H1 (cell line): ENCODE data around the gene TMEM54. TPM values are rescaled to one million over a fixed set of nuclear protein-coding genes. Genes with fewer than 3 reads are reported as not detected.

Experiments used
- CTCF ChIA-PET: fragments of 300-600 bp; sonication (Branson Sonifier 250); formaldehyde crosslinking; loops from one replicate; lab custom pipeline; 2021; ENCODE audit not compliant: partially characterized antibody; lab: Charles Lee
- POLR2A ChIA-PET: fragments of 300-600 bp; sonication (Branson Sonifier 250); formaldehyde crosslinking; loops from one replicate; lab custom pipeline; 2021; ENCODE audit warnings: inconsistent platforms; ENCODE audit not compliant: partially characterized antibody; lab: Charles Lee
- DNase-seq, 2 experiments: peaks; one replicate each; pipeline versions ENCODE4 v3.0.0 to v3.0.0-alpha.2; 2010 to 2022; ENCODE audit warnings: low spot score in 2 of 2, low read depth in 1 of 2, mixed read lengths in 1 of 2
- FAIRE-seq: peaks from 2 replicates; lab custom pipeline; 2011; peaks lifted over from hg19 to GRCh38; lab: Jason Lieb, UNC
- H2AFZ ChIP-seq: 2 replicates; pipeline ENCODE4 v1.8.1; 2012; ENCODE audit warnings: low read length, inconsistent platforms
- H2AK5ac ChIP-seq: 2 replicates; pipeline ENCODE4 v1.6.1; 2013; ENCODE audit warnings: low read depth, low read length
- H2BK120ac ChIP-seq: replicated peaks from 2 replicates; pipeline ENCODE3; 2013; ENCODE audit warnings: low read depth, low read length, inconsistent platforms
- H2BK12ac ChIP-seq: 2 replicates; pipeline ENCODE4 v1.6.1; 2013; ENCODE audit warnings: low read depth, low read length
- H2BK15ac ChIP-seq: 2 replicates; pipeline ENCODE4 v1.6.1; 2013; ENCODE audit warnings: low read length
- H2BK20ac ChIP-seq: 2 replicates; pipeline ENCODE4 v1.6.1; 2013; ENCODE audit warnings: low read length
- H2BK5ac ChIP-seq: 2 replicates; pipeline ENCODE4 v1.6.1; 2013; ENCODE audit warnings: low read depth, low read length
- H3K14ac ChIP-seq: 2 replicates; pipeline ENCODE4 v1.6.1; 2013; ENCODE audit warnings: inconsistent platforms; ENCODE audit not compliant: insufficient read length
- H3K18ac ChIP-seq: 2 replicates; pipeline ENCODE4 v1.6.1; 2013; ENCODE audit warnings: low read length; ENCODE audit errors: extremely low read depth
- H3K23ac ChIP-seq: 2 replicates; pipeline ENCODE4 v1.6.1; 2013; ENCODE audit warnings: inconsistent platforms; ENCODE audit not compliant: insufficient read length
- H3K23me2 ChIP-seq: 2 replicates; pipeline ENCODE4 v1.6.1; 2013; ENCODE audit warnings: low read depth, low read length
- H3K27ac ChIP-seq: 2 replicates; pipeline ENCODE4 v1.6.1; 2011; ENCODE audit warnings: low read depth, low read length, inconsistent platforms
- H3K27me3 ChIP-seq, 4 experiments: replicated peaks in 1 of 4; 1 replicate in 1 of 4; 2 replicates in 3 of 4; pipeline versions ENCODE4 v1.6.1 to v1.8.1; 2011 to 2013; ENCODE audit warnings: low read length in 3 of 4, mild to moderate bottlenecking in 3 of 4, inconsistent platforms in 2 of 4, mixed read lengths in 2 of 4, moderate library complexity in 1 of 4; ENCODE audit not compliant: control insufficient read depth in 3 of 4, insufficient read depth in 3 of 4; ENCODE audit errors: extremely low read depth in 1 of 4
- H3K36me3 ChIP-seq, 4 experiments: 2 replicates each; pipeline versions ENCODE4 v1.6.1 to v1.8.1; 2011 to 2013; ENCODE audit warnings: mild to moderate bottlenecking in 4 of 4, low read length in 3 of 4, moderate library complexity in 2 of 4, control low read depth in 1 of 4, inconsistent platforms in 1 of 4; ENCODE audit not compliant: insufficient read depth in 4 of 4, control insufficient read depth in 2 of 4
- H3K4ac ChIP-seq: replicated peaks from 2 replicates; pipeline ENCODE3; 2013; ENCODE audit warnings: low read length, low read depth, mixed read lengths, inconsistent platforms; ENCODE audit not compliant: insufficient read length
- H3K4me1 ChIP-seq, 4 experiments: replicated peaks in 1 of 4; 1 replicate in 1 of 4; 2 replicates in 3 of 4; pipeline versions ENCODE4 v1.6.1 to v1.8.1; 2011 to 2013; ENCODE audit warnings: low read length in 3 of 4, inconsistent platforms in 2 of 4, mixed read lengths in 1 of 4; ENCODE audit not compliant: insufficient read depth in 4 of 4, control insufficient read depth in 3 of 4
- H3K4me2 ChIP-seq, 2 experiments: 2 replicates each; pipeline versions ENCODE4 v1.6.1 to v1.8.1; 2011 to 2013; ENCODE audit warnings: low read depth in 2 of 2, low read length in 2 of 2, control low read depth in 1 of 2, inconsistent platforms in 1 of 2, mild to moderate bottlenecking in 1 of 2; ENCODE audit not compliant: insufficient read depth in 1 of 2
- H3K4me3 ChIP-seq, 4 experiments: fragments of 200-600, 300-600 bp in 1 of 4; sonication (generic), shearing (Covaris generic), sonication (Bioruptor Twin) in 1 of 4; 2 replicates each; pipeline versions ENCODE4 v1.5.1 to v1.8.1; 2011 to 2016; ENCODE audit warnings: low read length in 4 of 4, low read depth in 3 of 4, control low read depth in 2 of 4, inconsistent platforms in 2 of 4, mild to moderate bottlenecking in 2 of 4, mixed read lengths in 1 of 4, moderate library complexity in 1 of 4; ENCODE audit not compliant: insufficient read depth in 2 of 4; ENCODE audit errors: extremely low read depth in 1 of 4
- H3K56ac ChIP-seq: replicated peaks from 2 replicates; pipeline ENCODE3; 2013; ENCODE audit warnings: low read depth, mild to moderate bottlenecking, mixed read lengths, low read length, inconsistent platforms; ENCODE audit not compliant: insufficient read length
- H3K79me1 ChIP-seq: 2 replicates; pipeline ENCODE4 v1.6.1; 2013; ENCODE audit warnings: low read depth, low read length, control low read depth
- H3K79me2 ChIP-seq, 2 experiments: 2 replicates each; pipeline versions ENCODE4 v1.6.1 to v1.8.1; 2012 to 2013; ENCODE audit warnings: low read length in 2 of 2, mild to moderate bottlenecking in 2 of 2, inconsistent platforms in 1 of 2; ENCODE audit not compliant: insufficient read depth in 2 of 2, control insufficient read depth in 1 of 2
- H3K9ac ChIP-seq, 4 experiments: replicated peaks in 1 of 4; 1 replicate in 1 of 4; 2 replicates in 3 of 4; pipeline versions ENCODE4 v1.6.1 to v1.8.1; 2011 to 2013; ENCODE audit warnings: low read depth in 3 of 4, low read length in 3 of 4, control low read depth in 2 of 4, mild to moderate bottlenecking in 2 of 4, moderate library complexity in 2 of 4, inconsistent platforms in 1 of 4; ENCODE audit errors: extremely low read depth in 1 of 4
- H3K9me3 ChIP-seq, 2 experiments: 2 replicates each; pipeline versions ENCODE4 v1.6.1 to v1.8.1; 2012 to 2013; ENCODE audit warnings: mild to moderate bottlenecking in 2 of 2, moderate library complexity in 2 of 2, control low read depth in 1 of 2, inconsistent platforms in 1 of 2, low read depth in 1 of 2, low read length in 1 of 2, mixed read lengths in 1 of 2; ENCODE audit not compliant: insufficient read depth in 2 of 2
- H4K20me1 ChIP-seq, 2 experiments: replicated peaks in 1 of 2; 2 replicates each; pipeline versions ENCODE3 to v1.8.1; 2011 to 2013; ENCODE audit warnings: inconsistent platforms in 2 of 2, low read length in 2 of 2, mild to moderate bottlenecking in 1 of 2; ENCODE audit not compliant: insufficient read depth in 2 of 2, control insufficient read depth in 1 of 2
- H4K5ac ChIP-seq: 2 replicates; pipeline ENCODE4 v1.6.1; 2013; ENCODE audit warnings: low read length, low read depth, mixed read lengths, inconsistent platforms; ENCODE audit not compliant: insufficient read length
- H4K8ac ChIP-seq: 2 replicates; pipeline ENCODE4 v1.8.0; 2013; ENCODE audit warnings: mild to moderate bottlenecking, moderate library complexity, low read length, inconsistent platforms; ENCODE audit not compliant: insufficient read depth; ENCODE audit errors: extremely low read depth
- H4K91ac ChIP-seq: replicated peaks from 2 replicates; pipeline ENCODE3; 2013; ENCODE audit warnings: low read length, mixed read lengths, inconsistent platforms; ENCODE audit not compliant: insufficient read length
- POLR2A ChIP-seq, 2 experiments: IDR thresholded peaks; 1 replicate in 1 of 2; 2 replicates in 1 of 2; pipeline ENCODE4 v1.6.1; 2011; ENCODE audit warnings: low read depth in 2 of 2, low read length in 2 of 2, mild to moderate bottlenecking in 2 of 2; ENCODE audit errors: control extremely low read depth in 1 of 2
- WGBS, 2 experiments: shearing (Covaris generic) in 1 of 2; methylation state at CpG; one replicate each; pipeline versions ENCODE4 v1.1.6 to v1.1.7; 2013 to 2015; ENCODE audit warnings: low lambda C conversion rate in 2 of 2, mixed read lengths in 2 of 2, inconsistent platforms in 1 of 2, low coverage in 1 of 2, missing lambda C conversion rate in 1 of 2; ENCODE audit not compliant: insufficient replicate concordance in 2 of 2, insufficient coverage in 1 of 2, insufficient read length in 1 of 2; ENCODE audit errors: extremely low coverage in 1 of 2, missing lambda C conversion rate in 1 of 2; 5-methylcytosine and 5-hydroxymethylcytosine counted together
- polyA plus RNA-seq, 7 experiments: library from polyadenylated mRNA; depleted of rRNA in 3 of 7; stranded (reverse) in 5 of 7; unstranded in 2 of 7; fragments of >200 nt in 5 of 7; fragments of 200-250 nt in 2 of 7; gene quantifications; 1 replicate in 5 of 7; 2 replicates in 1 of 7; 4 replicates in 1 of 7; pipeline versions ENCODE4 v1.2.1 to v1.2.3, GENCODE V29; 2011 to 2013; ENCODE audit warnings: missing spikeins in 2 of 7, mixed read lengths in 2 of 7
- total RNA-seq: library from RNA; stranded (reverse); fragmentation: NEBNext Ultra II Directional; extraction: Animal tissue kit (Norgen Biotek cat#: 25700); gene quantifications from 2 replicates; pipeline ENCODE4 v1.2.1, GENCODE V29; 2021
- TF ChIP-seq, protein P1 (sequence below), 3 experiments: IDR thresholded peaks; 1 replicate in 2 of 3; 2 replicates in 1 of 3; pipeline versions ENCODE4 v1.5.1 to v1.6.1; 2011; ENCODE audit warnings: low read length in 3 of 3, mild to moderate bottlenecking in 3 of 3, inconsistent platforms in 2 of 3, low read depth in 1 of 3, moderate library complexity in 1 of 3; ENCODE audit not compliant: insufficient read depth in 1 of 3; ENCODE audit errors: control extremely low read depth in 1 of 3

Gene TMEM54
- total and polyA plus RNA-seq, 2 of the 8 experiments (the other 6 are each of a cell fraction or from before 2014, with no cell fraction given): 9.5 to 58.7 TPM

DNA sequence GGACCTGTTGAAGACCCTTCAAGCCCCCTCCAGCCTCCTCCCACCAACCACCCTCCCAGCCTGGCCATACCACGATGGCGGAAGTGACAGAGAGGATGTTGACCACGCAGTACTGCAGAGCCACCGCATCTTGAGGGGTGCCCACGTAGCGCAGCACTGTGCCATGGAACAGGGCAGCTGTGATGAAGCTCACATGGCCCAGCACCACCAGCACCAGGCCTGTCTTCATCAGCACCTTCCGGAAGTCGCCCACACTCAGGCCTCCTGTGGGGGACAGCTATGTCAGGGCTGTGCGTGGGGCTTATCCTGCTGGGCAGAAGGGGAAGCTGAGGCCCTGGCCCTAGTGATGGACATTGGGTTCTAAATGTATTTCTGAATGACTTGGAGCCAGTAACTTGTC, 3.1 kb downstream of the TMEM54 start:
- Histone ChIP-seq H2AK5ac (no peak overlapping the region; the same call in 1 of the 2 replicates), H3K4me1 (peaks cover 0 to 21% (median 14%) of the 10 kb centered on the region in 4 experiments; a peak in 6 of 7 replicates), H3K4me2 (no peak overlapping the region), H3K36me3 (no peaks in the 10 kb centered on the region), H3K79me1 (no peaks in the 10 kb centered on the region), H3K27me3 (peaks cover 14 to 40% (median 34%) of the 10 kb centered on the region in 4 experiments), H4K8ac (no peak overlapping the region), H2BK15ac (no peak overlapping the region), H3K23ac (no peak overlapping the region), H3K79me2 (no peaks in the 10 kb centered on the region), H4K5ac (no peak overlapping the region), H3K18ac (no peak overlapping the region), H3K56ac (no peak overlapping the region), H3K23me2 (peaks cover 13% of the 10 kb centered on the region; the same call in 1 of the 2 replicates), H3K9ac (no peak overlapping the region), H4K20me1 (peaks cover 2 to 4% of the 10 kb centered on the region in 2 experiments), H4K91ac (no peak overlapping the region), H2BK12ac (no peak overlapping the region), H3K4ac (no peak overlapping the region), H3K27ac (no peak overlapping the region)
- WGBS, 2 experiments: 91% methylated on average over 9 of the region's 9 CpGs; no CpG with 5 or more reads in 1 of the 2 experiments
- FAIRE-seq: no peak
- CTCF ChIA-PET: interaction anchor here (1.2 to 16.6 kb wide), 8 partner anchors 8 to 197 kb away, joined by 3 to 382 read pairs (median 6); partner anchors contain the start of genes FNDC5 and HPCA
- TF ChIP-seq, protein P1, sequence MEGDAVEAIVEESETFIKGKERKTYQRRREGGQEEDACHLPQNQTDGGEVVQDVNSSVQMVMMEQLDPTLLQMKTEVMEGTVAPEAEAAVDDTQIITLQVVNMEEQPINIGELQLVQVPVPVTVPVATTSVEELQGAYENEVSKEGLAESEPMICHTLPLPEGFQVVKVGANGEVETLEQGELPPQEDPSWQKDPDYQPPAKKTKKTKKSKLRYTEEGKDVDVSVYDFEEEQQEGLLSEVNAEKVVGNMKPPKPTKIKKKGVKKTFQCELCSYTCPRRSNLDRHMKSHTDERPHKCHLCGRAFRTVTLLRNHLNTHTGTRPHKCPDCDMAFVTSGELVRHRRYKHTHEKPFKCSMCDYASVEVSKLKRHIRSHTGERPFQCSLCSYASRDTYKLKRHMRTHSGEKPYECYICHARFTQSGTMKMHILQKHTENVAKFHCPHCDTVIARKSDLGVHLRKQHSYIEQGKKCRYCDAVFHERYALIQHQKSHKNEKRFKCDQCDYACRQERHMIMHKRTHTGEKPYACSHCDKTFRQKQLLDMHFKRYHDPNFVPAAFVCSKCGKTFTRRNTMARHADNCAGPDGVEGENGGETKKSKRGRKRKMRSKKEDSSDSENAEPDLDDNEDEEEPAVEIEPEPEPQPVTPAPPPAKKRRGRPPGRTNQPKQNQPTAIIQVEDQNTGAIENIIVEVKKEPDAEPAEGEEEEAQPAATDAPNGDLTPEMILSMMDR (IDR thresholded peaks at IDR 0.05; ENCODE audit: control extremely low read depth in 1 of 3, insufficient read depth in 1 of 3, low read depth in 1 of 3, low read length in 3 of 3): no peak
- no peak for TF ChIP-seq POLR2A (IDR thresholded peaks at IDR 0.05; ENCODE audit: control extremely low read depth in 1 of 2, low read depth in 2 of 2, low read length in 2 of 2)
- TF ChIP-seq, all 59 proteins: peak for 0
- DNase-seq: no peak
- Histone ChIP-seq H2BK120ac (no peak overlapping the region), H3K4me3 (no peak overlapping the region), H2AFZ (no peak overlapping the region), H2BK5ac (no peak overlapping the region), H3K9me3 (no peaks in the 10 kb centered on the region), H3K14ac (no peak overlapping the region), H2BK20ac (no peak overlapping the region)
- POLR2A ChIA-PET: interaction anchor here (0.6 to 1.4 kb wide), 2 partner anchors 65 to 175 kb away, joined by 3 to 5 read pairs; no protein-coding TSS in a partner anchor
